CD4-positive, alpha-beta T cell treated with Interleukin-4 for 4 hours (primary cell): ENCODE data around the gene MRPL36.
"Not testable (repeated sequence)": the region's sequence is repeated elsewhere in the genome, so short reads cannot be mapped to it uniquely, and the experiment has no call there.

Source experiments
- DNase-seq: peaks from one replicate; pipeline ENCODE4 v3.0.0-alpha.2; 2020

MRPL36 gene

GRCh38 chr5:1831677-1832313 is 32.2 kb upstream of the MRPL36 start:
- DNase-seq = no peak

- no peak for DNase-seq
These were observed 31.6 kb upstream of the MRPL36 start for GRCh38 chr5:1831257-1831656.

- DNase-seq = no peak
These were observed 31.1 kb upstream of the MRPL36 start for GRCh38 chr5:1830571-1831228.

- no peak for DNase-seq
These were observed 28.3 kb upstream of the MRPL36 start for GRCh38 chr5:1827886-1828397.

- no peak for DNase-seq
These were observed 27.6 kb upstream of the MRPL36 start for GRCh38 chr5:1827025-1827885.

DNA sequence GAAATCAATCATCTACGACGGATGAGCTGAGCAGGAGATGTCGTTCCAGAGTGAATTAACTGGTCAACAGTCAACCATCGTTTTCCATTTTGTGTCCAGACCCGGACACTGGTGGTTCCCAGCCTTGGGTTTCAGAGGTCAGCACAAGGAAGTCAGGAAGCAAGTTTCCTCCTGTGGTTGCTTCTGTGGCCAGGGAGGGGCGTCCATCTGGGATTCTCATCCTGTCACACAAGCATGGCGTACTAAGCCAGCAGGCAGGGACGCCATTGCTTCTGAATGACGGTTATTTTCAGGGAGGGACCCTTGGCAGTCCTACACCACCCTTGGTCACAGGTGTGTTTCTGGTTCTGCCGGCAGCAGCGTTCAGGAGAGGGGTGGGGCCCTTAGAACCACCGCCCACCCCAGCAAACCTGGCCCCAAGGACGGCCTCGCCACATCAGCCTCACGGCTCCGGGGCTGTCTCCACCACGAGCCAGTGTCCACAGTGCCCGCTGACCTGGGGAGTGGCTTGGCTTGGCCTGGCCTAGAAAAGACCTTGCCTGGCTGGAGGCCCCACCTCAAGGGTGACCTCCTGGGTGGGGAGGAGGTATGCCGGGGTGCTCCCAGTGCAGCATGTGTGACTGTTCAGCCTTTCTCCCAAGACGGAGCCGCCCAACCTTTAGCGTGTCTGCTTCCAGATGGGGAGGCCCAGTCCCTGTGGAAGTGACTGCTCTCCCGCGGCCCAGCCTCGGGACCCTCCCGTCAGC is 26.8 kb upstream of the MRPL36 start:
- no peak for DNase-seq

GRCh38 chr5:1824903-1825841 is 25.5 kb upstream of the MRPL36 start:
- no peak for DNase-seq

DNA sequence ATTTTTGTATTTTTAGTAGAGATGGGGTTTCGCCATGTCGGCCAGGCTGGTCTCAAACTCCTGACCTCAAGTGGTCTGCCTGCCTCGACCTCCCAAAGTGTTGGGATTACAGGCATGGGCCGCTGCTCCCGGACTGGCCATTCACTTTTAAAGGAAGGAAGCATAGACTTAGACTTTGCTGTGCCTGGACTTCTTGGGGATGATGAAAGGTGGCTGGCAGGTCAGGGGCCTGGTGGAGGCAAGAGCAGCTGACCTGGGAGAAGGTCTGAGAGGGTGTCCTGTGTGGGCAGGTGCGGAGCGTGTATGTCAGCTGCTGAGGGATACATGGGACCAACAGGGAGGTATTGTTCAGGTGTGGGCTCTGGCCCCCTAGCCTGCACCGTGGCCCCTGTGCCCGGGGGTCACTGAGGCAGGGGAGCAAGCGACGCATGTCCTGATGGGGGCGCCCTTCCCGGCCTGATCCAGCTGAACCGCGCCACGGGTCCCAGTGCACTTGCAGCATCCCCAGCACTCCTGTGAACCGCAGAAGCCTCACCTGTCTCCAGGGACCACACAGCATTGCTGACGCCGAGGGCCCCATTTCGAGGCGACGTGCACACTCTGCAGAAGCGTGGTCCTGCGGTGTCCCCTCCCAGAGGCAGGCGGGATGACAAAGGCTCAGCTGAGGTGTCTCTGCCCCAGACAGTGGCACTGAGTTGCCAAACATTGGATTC is 24.6 kb upstream of the MRPL36 start:
- no peak for DNase-seq

GRCh38 chr5:1823381-1824034 is 23.9 kb upstream of the MRPL36 start:
- no peak for DNase-seq

- DNase-seq = no peak
These were observed 22.2 kb upstream of the MRPL36 start for GRCh38 chr5:1821862-1822261.

DNA sequence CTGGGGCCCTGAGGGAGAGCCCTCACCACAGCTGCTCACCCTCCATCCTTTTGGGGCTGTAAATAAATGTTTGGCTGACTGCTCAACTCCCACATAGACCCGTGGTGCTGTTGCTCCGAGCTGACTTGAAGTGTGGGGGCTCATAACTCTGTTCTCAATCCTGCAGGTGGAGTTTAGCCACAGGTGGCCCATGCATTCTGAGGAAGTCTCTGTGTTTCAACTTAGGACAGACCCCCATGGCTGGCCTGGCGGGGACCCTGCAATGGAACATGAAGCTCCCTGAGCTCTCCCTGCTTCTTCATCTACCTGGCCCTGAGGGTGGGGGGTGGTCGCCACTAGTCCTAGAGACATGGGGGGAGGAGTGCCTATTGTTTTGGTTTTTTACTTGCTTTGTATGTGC is 21.3 kb upstream of the MRPL36 start:
- no peak for DNase-seq

GRCh38 chr5:1820381-1820780 is 20.7 kb upstream of the MRPL36 start:
- DNase-seq = no peak

DNA sequence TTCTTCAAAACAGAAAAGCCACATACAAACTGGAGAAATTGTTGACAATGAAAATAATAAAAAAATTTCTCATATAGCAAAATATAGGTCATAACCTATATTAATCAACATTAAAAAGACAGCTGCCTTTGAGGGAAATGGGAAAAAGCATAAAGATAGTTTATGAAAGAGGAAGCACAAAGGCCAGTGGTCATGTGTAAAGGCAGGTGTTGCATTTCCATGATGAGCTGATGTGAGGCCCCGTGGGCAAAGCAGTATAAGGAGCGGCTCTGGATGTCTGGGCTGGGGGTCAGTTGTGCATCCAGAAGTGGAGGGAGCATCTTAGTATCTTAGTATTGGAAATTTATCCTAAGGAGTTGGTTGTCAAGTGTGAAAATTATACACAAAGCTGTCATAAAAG is 19.8 kb upstream of the MRPL36 start:
- DNase-seq = no peak

DNA sequence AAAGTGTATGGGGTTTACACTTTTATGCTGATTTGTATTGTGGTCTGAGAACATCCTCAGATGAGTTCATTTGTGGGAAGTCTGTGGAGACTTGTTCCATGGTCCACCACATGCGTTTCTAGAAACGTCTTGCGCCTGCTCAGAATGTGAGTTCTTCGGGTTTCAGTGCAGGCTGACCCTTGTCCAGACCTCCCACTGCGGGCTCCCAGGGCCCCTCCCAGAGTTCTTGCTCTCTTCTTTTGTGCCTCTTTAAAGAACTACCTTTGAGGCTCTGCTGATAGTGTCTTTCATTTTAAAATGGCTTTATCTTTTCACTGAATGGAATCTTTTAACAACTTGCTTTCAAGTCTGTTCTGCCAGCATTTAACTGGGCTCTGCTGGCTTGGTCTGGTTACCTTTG is 19.1 kb upstream of the MRPL36 start:
- no peak for DNase-seq

DNA sequence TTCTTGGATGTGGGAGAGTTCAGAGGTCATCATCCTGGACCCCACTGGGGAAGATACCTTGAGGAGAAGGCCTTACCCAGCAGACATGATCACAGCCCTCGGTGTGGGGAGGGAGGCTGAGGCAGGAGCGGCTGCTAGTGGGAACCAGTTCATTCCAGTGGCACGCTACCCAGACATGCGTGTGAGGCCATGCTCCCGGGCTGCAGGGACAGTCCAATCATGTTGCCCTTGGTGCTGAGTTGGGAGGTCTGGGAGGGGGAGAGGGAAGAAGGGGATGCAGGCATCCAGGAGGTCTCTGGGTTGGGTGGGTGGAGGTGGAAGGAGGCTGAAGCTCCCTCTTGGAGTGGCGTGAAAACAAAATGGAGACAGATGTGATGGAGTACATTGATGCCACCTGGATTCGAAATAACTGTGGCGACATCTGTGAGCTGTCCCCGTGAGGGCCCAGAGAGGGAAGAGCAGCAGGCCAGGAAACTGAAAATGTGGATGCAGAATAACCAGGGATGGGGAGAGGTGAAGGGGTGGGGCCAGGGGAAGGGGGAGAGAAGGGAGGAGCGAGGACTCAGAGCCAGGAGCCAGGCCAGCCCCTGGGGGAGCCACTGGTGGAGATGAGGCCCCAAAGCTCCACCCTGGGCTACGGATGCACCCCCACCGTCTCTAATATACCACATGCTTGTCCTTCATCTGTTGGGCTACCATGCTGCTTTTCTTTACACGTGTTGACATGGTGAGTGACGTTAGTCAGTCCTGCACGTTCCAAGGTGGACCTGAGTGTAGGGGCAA is 17.8 kb upstream of the MRPL36 start:
- no peak for DNase-seq

GRCh38 chr5:1816495-1817089 is 17.0 kb upstream of the MRPL36 start:
- not testable (repeated sequence) for DNase-seq

- no peak for DNase-seq
These were observed 16.2 kb upstream of the MRPL36 start for GRCh38 chr5:1815881-1816292.

GRCh38 chr5:1815071-1815786 is 15.6 kb upstream of the MRPL36 start:
- no peak for DNase-seq
